ENCODE results near the gene PALM2AKAP2. TPM values are rescaled to one million over a fixed set of nuclear protein-coding genes. Genes with fewer than 3 reads are reported as not detected.

The PALM2AKAP2 gene
- polyA plus RNA-seq, 1 donor from 2014 or later: 0.41 TPM

DNA sequence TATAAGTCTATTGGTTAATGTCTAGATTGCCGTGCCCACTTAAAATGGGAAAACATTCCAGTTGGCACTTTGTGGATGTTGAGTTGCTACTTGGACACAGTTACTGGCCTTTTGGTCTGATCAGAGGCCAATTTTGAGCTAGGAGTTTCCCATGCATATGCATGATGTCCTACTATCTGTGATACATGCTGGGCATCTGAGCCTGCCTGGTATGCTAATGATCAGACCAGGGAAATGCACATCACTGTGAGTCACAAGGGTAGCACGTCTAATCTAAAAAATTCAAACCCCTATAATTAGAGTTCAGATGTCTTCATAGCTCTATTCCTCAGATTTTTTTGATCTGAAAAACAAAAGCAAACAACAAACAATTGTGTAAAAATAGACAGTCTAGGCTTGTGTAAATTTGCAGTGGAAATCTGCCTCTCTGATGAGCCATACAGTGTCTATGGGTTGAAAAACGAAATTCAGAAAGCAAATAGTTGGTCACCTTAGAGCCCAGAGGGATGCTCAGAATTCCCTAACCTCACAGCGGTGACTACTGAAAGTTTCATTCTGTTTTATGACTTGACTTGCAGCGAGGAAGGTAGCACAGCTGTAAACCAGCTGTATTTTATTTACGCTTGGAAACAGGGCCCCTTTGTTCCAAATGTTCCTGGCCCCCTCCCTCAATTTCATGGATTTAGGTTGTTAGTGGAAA, 37.3 kb downstream of the PALM2AKAP2 start:
- H3K9me3 ChIP-seq (ENCODE audit: low read length): peaks cover 5% of the 10 kb centered on the region
- no peaks in the 10 kb centered on the region for H3K27me3 ChIP-seq (ENCODE audit: insufficient read depth, low read depth, low read length)
- no peak overlapping the region for H3K4me3 ChIP-seq (ENCODE audit: low read length)
- no peak overlapping the region for H3K27ac ChIP-seq (ENCODE audit: low read length)
- no peaks in the 10 kb centered on the region for H3K36me3 ChIP-seq (ENCODE audit: insufficient read depth, low read length)
- H4K20me1 ChIP-seq (ENCODE audit: insufficient read depth): no peaks in the 10 kb centered on the region
- no peaks in the 10 kb centered on the region for H3K9me2 ChIP-seq (ENCODE audit: insufficient read depth, low read length)
- H3K4me2 ChIP-seq (ENCODE audit: low read length): no peak overlapping the region
- TF ChIP-seq REST (IDR thresholded peaks at IDR 0.05; ENCODE audit: borderline replicate concordance) (no peak), MXI1 (conservative IDR thresholded peaks at IDR 0.05; ENCODE audit: poor library complexity, severe bottlenecking) (no peak), EP300 (conservative IDR thresholded peaks at IDR 0.05; ENCODE audit: poor library complexity, severe bottlenecking) (no peak), RAD21 (conservative IDR thresholded peaks at IDR 0.05) (no peak), POLR2AphosphoS5 (IDR thresholded peaks at IDR 0.05) (no peak), SMC3 (conservative IDR thresholded peaks at IDR 0.05; ENCODE audit: poor library complexity) (no peak), EZH2 (IDR thresholded peaks at IDR 0.05; ENCODE audit: borderline replicate concordance, insufficient read depth, low read length, poor library complexity, severe bottlenecking) (no peak), TAF1 (IDR thresholded peaks at IDR 0.05; ENCODE audit: low read depth) (no peak)
- TF ChIP-seq, protein P1, sequence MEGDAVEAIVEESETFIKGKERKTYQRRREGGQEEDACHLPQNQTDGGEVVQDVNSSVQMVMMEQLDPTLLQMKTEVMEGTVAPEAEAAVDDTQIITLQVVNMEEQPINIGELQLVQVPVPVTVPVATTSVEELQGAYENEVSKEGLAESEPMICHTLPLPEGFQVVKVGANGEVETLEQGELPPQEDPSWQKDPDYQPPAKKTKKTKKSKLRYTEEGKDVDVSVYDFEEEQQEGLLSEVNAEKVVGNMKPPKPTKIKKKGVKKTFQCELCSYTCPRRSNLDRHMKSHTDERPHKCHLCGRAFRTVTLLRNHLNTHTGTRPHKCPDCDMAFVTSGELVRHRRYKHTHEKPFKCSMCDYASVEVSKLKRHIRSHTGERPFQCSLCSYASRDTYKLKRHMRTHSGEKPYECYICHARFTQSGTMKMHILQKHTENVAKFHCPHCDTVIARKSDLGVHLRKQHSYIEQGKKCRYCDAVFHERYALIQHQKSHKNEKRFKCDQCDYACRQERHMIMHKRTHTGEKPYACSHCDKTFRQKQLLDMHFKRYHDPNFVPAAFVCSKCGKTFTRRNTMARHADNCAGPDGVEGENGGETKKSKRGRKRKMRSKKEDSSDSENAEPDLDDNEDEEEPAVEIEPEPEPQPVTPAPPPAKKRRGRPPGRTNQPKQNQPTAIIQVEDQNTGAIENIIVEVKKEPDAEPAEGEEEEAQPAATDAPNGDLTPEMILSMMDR (IDR thresholded peaks at IDR 0.05; ENCODE audit: poor library complexity, severe bottlenecking): no peak
- H2AFZ ChIP-seq (ENCODE audit: low read depth, low read length): no peak overlapping the region
- no peaks in the 10 kb centered on the region for H3K79me2 ChIP-seq (replicated peaks; ENCODE audit: insufficient read depth, low read length)
- H3F3A ChIP-seq (ENCODE audit: insufficient read depth, low read length, poor library complexity, severe bottlenecking): no peaks in the 10 kb centered on the region
- no peak overlapping the region for H3K9ac ChIP-seq (ENCODE audit: low read length)

DNA sequence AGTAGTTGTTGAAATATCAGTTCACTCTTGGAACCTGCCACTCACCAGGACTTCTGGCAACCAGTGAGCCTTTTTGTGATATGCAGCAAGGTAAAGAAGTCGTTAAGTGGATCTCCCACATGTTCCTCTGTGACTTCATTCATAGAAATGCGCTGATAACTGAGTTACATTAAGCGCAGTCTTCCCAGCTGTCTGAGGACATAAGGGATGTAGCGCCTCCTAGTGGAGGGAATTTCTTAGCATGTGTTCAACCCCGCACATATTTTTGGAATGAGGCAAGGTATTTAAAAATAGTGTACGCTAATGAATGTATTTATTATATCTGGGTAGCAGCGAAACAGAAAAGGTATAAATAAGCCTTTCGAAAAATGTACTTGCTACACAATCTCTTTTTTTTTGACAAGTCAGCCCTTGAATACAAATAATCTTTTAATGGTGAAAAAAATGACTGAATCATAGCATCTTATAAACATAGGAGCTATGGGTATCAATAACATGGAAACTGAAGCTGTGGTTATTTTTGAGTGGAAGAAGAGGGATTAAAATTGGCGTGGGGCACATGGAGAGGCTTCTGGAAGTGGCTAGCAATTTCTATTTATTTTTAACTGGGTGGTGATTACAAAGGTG, 38.0 kb downstream of the PALM2AKAP2 start:
- TF ChIP-seq REST (IDR thresholded peaks at IDR 0.05; ENCODE audit: borderline replicate concordance) (no peak), RAD21 (conservative IDR thresholded peaks at IDR 0.05) (peak; percentile 79), SMC3 (conservative IDR thresholded peaks at IDR 0.05; ENCODE audit: poor library complexity) (peak; percentile 83), TAF1 (IDR thresholded peaks at IDR 0.05; ENCODE audit: low read depth) (no peak), EP300 (conservative IDR thresholded peaks at IDR 0.05; ENCODE audit: poor library complexity, severe bottlenecking) (no peak), MXI1 (conservative IDR thresholded peaks at IDR 0.05; ENCODE audit: poor library complexity, severe bottlenecking) (no peak), POLR2AphosphoS5 (IDR thresholded peaks at IDR 0.05) (no peak), EZH2 (IDR thresholded peaks at IDR 0.05; ENCODE audit: borderline replicate concordance, insufficient read depth, low read length, poor library complexity, severe bottlenecking) (no peak)
- TF ChIP-seq, protein P1 (IDR thresholded peaks at IDR 0.05; ENCODE audit: poor library complexity, severe bottlenecking): peak; percentile 84
- H3K4me3 ChIP-seq (ENCODE audit: low read length): no peak overlapping the region
- H3K9me2 ChIP-seq (ENCODE audit: insufficient read depth, low read length): no peaks in the 10 kb centered on the region
- no peaks in the 10 kb centered on the region for H4K20me1 ChIP-seq (ENCODE audit: insufficient read depth)
- H2AFZ ChIP-seq (ENCODE audit: low read depth, low read length): no peak overlapping the region
- no peak overlapping the region for H3K4me2 ChIP-seq (ENCODE audit: low read length)
- H3K27ac ChIP-seq (ENCODE audit: low read length): no peak overlapping the region
- no peaks in the 10 kb centered on the region for H3F3A ChIP-seq (ENCODE audit: insufficient read depth, low read length, poor library complexity, severe bottlenecking)
- H3K9ac ChIP-seq (ENCODE audit: low read length): no peak overlapping the region
- H3K79me2 ChIP-seq (replicated peaks; ENCODE audit: insufficient read depth, low read length): no peaks in the 10 kb centered on the region
- peaks cover 5% of the 10 kb centered on the region for H3K9me3 ChIP-seq (ENCODE audit: low read length)
- H3K36me3 ChIP-seq (ENCODE audit: insufficient read depth, low read length): no peaks in the 10 kb centered on the region
- no peaks in the 10 kb centered on the region for H3K27me3 ChIP-seq (ENCODE audit: insufficient read depth, low read depth, low read length)

All from neural cell (in vitro differentiated cells).